ENCODE results near the gene UBE2O.
A peak's percentile ranks its signal among the peaks of the same experiment; 100 is the strongest.

Gene UBE2O

GRCh38 chr17:76388966-76389888, 63.7 kb downstream of the UBE2O start:
- DNase-seq (ENCODE audit: low spot score in 2 of 2) (no peak), ATAC-seq (no peak)
- Mint-ChIP-seq H3K36me3 (peaks cover 53% of the 10 kb centered on the region), H3K4me1 (peaks cover 17% of the 10 kb centered on the region), H3K27ac (peak overlapping the region; percentile 37), H3K4me3 (no peak overlapping the region), H3K9me3 (no peaks in the 10 kb centered on the region)

DNA sequence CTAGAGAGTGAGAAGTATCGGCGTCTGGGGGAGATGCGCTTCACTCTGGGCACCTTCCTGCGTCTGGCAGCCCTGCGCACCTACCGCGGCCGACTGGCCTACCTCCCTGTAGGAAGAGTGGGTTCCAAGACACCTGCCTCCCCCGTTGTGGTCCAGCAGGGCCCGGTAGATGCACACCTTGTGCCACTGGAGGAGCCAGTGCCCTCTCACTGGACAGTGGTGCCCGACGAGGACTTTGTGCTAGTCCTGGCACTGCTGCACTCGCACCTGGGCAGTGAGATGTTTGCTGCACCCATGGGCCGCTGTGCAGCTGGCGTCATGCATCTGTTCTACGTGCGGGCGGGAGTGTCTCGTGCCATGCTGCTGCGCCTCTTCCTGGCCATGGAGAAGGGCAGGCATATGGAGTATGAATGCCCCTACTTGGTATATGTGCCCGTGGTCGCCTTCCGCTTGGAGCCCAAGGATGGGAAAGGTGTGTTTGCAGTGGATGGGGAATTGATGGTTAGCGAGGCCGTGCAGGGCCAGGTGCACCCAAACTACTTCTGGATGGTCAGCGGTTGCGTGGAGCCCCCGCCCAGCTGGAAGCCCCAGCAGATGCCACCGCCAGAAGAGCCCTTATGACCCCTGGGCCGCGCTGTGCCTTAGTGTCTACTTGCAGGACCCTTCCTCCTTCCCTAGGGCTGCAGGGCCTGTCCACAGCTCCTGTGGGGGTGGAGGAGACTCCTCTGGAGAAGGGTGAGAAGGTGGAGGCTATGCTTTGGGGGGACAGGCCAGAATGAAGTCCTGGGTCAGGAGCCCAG, 65.8 kb downstream of the UBE2O start:
- peak overlapping the region; percentile 94 for H3K4me3 Mint-ChIP-seq
- ATAC-seq: no peak

GRCh38 chr17:76385892-76386786, 66.8 kb downstream of the UBE2O start:
- Mint-ChIP-seq H3K4me3 (peak overlapping the region; percentile 94), H3K36me3 (peaks cover 41% of the 10 kb centered on the region), H3K4me1 (peaks cover 22% of the 10 kb centered on the region), H3K27ac (peak overlapping the region; percentile 62), H3K9me3 (no peaks in the 10 kb centered on the region)
- ATAC-seq (peak; percentile 41), DNase-seq (ENCODE audit: low spot score in 2 of 2) (peak; percentile 85 to 94)

More for the DNA sequence above, 65.8 kb downstream of the UBE2O start:
- Mint-ChIP-seq H3K27ac (peak overlapping the region; percentile 62), H3K36me3 (peaks cover 48% of the 10 kb centered on the region), H3K4me1 (peaks cover 22% of the 10 kb centered on the region), H3K9me3 (no peaks in the 10 kb centered on the region)
- DNase-seq (ENCODE audit: low spot score in 2 of 2): no peak

- ATAC-seq (peak; percentile 2), DNase-seq (ENCODE audit: low spot score in 2 of 2) (peak; percentile 25 to 76)
- Mint-ChIP-seq H3K4me1 (peaks cover 20% of the 10 kb centered on the region), H3K27ac (no peak overlapping the region), H3K36me3 (peaks cover 40% of the 10 kb centered on the region), H3K9me3 (no peaks in the 10 kb centered on the region), H3K4me3 (peak overlapping the region; percentile 94)
Observed at GRCh38 chr17:76384987-76385891, 67.7 kb downstream of the UBE2O start.

DNA sequence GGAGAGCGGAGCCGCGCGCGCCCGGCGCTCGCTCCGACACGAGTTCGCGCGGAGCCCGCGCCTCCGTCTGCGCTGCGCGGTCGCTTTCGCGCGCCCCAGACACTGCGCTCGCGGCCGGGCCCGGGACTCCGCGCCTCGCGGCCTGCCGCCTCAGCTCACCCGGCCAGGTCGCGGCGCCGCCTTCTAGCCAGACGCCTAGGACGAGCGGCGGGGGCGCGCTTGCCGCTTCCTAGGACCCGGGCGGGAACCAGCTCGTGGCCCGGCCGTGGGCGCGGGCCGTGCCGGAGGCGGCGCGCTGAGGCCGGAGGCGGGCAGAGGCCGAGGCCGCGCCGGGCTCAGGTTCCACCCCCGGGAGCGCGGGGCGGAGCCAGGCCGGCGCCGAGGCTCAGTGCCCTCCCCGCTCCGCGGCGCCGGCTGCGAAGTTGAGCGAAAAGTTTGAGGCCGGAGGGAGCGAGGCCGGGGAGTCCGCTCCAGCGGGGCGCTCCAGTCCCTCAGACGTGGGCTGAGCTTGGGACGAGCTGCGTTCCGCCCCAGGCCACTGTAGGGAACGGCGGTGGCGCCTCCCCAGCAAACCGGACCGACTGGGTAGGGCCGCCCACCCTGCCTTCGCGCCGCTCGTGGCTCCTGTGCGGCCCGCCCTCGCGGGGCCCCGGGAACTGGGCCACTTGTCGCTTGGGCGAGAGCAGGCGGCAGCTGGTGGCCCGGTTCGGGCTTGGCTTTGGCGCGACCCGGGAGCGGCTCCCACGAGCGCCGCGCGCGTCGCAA, 68.5 kb downstream of the UBE2O start, which contains the start of gene SPHK1:
SPHK1 (plus strand) TSS at position 388 of the 765 bp plus-strand sequence. CDS start 1,036 bp downstream, outside the sequence.
- H3K27ac Mint-ChIP-seq: peak within 1 kb of the TSS; percentile 94
- DNase-seq (ENCODE audit: low spot score in 2 of 2) (peak; percentile 73 to 87), ATAC-seq (peak; percentile 80)
- peaks cover 32% of the 10 kb centered on the region for H3K36me3 Mint-ChIP-seq
- no peaks in the 10 kb centered on the region for H3K9me3 Mint-ChIP-seq
- H3K4me3 Mint-ChIP-seq: peak within 1 kb of the TSS; percentile 94
- peaks cover 17% of the 10 kb centered on the region for H3K4me1 Mint-ChIP-seq

- Mint-ChIP-seq H3K36me3 (peaks cover 25% of the 10 kb centered on the region), H3K4me1 (peaks cover 17% of the 10 kb centered on the region), H3K9me3 (no peaks in the 10 kb centered on the region), H3K4me3 (peak overlapping the region; percentile 94), H3K27ac (peak overlapping the region; percentile 94)
- peak; percentile 53 for ATAC-seq
- DNase-seq (ENCODE audit: low spot score in 2 of 2): peak; percentile 45 to 90
Observed at GRCh38 chr17:76383546-76384221, 69.3 kb downstream of the UBE2O start.

DNA sequence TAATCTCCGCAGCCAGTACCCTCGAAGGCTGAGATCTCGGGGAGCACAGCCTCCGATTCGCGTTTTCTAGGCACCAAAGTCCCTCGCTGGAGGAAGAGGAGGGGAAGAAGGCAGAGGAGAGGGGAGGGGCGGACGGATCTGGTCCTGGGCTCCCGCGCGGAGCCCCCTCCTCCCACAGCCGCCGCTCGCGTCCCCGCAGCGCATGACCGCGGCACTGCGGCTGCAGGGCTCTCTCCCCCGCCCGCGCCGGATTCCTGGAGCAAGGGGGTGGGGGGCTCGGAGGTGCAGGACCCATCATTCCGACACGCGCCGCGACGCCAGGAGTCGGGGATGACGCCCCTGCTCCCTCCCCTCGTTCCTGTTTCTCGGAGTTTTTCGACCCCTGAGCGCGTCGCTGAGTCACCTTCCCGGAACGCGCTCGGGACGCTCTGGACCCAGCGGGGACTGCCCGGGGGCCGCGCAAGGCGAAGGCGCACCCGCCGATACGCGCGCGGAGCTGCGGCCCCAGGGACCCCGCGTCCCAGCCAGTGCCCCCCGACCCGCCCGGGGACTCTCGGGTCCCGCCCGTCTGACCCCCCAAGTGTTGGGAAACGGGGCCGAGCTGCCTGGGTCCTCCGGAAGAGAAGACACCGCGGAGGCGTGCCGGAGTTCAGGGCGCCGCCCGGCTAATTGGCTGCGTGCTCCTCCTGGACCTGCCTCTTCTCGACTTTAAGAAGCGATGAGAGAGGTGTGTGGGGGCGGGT, 70.0 kb downstream of the UBE2O start:
- Mint-ChIP-seq H3K9me3 (no peaks in the 10 kb centered on the region), H3K36me3 (peaks cover 23% of the 10 kb centered on the region), H3K27ac (peak overlapping the region; percentile 94), H3K4me3 (peak overlapping the region; percentile 94), H3K4me1 (peaks cover 17% of the 10 kb centered on the region)
- peak; percentile 55 to 63 for DNase-seq (ENCODE audit: low spot score in 2 of 2)
- peak; percentile 71 for ATAC-seq

- no peak for DNase-seq (ENCODE audit: low spot score in 2 of 2)
- peak overlapping the region; percentile 94 for H3K4me3 Mint-ChIP-seq
- peak overlapping the region; percentile 70 for H3K27ac Mint-ChIP-seq
- H3K9me3 Mint-ChIP-seq: no peaks in the 10 kb centered on the region
- peaks cover 21% of the 10 kb centered on the region for H3K4me1 Mint-ChIP-seq
- ATAC-seq: no peak
- H3K36me3 Mint-ChIP-seq: peaks cover 23% of the 10 kb centered on the region
Observed at GRCh38 chr17:76382351-76382802, 70.6 kb downstream of the UBE2O start.

- H3K27ac Mint-ChIP-seq: no peak overlapping the region
- H3K9me3 Mint-ChIP-seq: no peaks in the 10 kb centered on the region
- H3K4me1 Mint-ChIP-seq: peaks cover 23% of the 10 kb centered on the region
- DNase-seq (ENCODE audit: low spot score in 2 of 2) (no peak), ATAC-seq (no peak)
- H3K36me3 Mint-ChIP-seq: peaks cover 20% of the 10 kb centered on the region
- peak overlapping the region; percentile 94 for H3K4me3 Mint-ChIP-seq
Observed at GRCh38 chr17:76381633-76382350, 71.2 kb downstream of the UBE2O start.

DNA sequence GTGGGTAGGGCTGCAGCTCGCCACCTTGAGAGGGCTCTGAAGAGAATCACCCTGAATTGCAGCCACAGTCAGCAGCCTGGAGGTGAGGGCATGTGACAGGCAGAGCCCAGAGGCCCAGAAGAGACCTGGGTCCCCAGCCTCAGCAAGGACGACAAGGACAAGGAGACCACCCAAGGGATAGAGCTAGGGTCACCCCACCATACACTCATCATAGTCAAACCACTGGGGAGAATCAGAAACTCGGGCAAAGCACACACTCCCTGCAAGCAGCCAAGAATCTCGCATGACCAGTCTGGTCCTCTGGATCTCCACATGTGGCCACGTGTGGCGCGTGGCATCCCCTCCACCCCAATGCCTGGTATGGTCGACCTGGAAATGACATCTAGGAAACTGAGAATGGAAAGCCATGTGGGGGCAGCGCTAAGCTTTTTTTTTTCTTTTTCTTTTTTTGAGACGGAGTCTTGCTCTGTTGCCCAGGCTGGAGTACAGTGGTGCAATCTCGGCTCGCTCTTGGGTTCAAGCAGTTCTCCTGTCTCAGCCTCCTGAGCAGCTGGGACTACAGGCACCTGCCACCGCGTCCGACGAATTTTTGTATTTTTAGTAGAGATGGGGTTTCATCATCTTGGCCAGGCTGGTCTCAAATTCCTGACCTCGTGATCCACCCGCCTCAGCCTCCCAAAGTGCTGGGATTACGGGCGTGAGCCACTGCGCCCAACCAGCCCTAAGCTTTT, 73.1 kb downstream of the UBE2O start:
- Mint-ChIP-seq H3K36me3 (peaks cover 14% of the 10 kb centered on the region), H3K4me3 (no peak overlapping the region), H3K27ac (no peak overlapping the region), H3K9me3 (no peaks in the 10 kb centered on the region), H3K4me1 (peaks cover 11% of the 10 kb centered on the region)
- DNase-seq (ENCODE audit: low spot score in 2 of 2): no peak
- ATAC-seq: no peak

- peaks cover 14% of the 10 kb centered on the region for H3K36me3 Mint-ChIP-seq
- peaks cover 11% of the 10 kb centered on the region for H3K4me1 Mint-ChIP-seq
- no peak overlapping the region for H3K27ac Mint-ChIP-seq
- no peak for DNase-seq (ENCODE audit: low spot score in 2 of 2)
- no peak for ATAC-seq
- H3K9me3 Mint-ChIP-seq: no peaks in the 10 kb centered on the region
- H3K4me3 Mint-ChIP-seq: no peak overlapping the region
Observed at GRCh38 chr17:76379275-76379641, 73.7 kb downstream of the UBE2O start.
